C4-2B (cell line): ENCODE results near the gene TCF12.

Source experiments
- ZFX ChIP-seq: fragments of 450-650 bp; IDR thresholded peaks from 2 replicates; pipeline ENCODE4 v1.6.1; 2017
- TF ChIP-seq, protein P1 (sequence below): fragments of 450-650 bp; conservative IDR thresholded peaks from 2 replicates; pipeline ENCODE4 v1.5.1; 2017; ENCODE audit warnings: mild to moderate bottlenecking

DNA sequence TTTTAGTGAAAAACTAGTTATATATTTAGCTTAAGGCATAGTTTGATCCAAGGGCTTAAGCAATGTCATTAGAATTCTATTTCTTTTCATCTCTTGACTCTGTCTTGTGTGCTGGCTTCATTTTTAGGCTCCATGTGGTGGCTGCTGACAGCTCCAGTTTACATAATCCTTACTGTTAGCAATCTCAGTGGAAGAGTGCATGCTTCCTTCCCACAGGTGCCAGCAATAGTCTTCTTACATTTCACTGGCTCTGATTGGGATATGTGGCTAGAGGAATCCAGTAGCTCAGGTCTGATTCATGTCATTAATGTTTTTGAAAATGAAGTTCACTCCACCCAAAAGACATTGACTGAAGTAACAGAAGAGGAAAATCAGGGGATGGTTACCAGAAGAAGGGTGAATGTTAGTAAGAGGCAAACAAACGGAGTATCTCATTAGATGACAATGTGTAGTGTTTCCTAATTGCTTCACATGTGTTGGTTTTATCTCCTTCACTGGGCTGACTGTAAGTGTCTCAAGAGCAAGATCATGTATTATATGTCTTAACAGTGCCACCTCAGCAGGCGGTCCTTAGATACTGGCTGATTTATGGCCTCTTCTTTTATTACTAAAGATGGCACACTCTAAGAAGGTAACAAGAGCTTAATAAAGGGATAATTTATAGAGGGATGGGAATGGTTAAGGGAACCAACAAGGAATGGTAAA lies 25.6 kb upstream of the TCF12 start:
- TF ChIP-seq, protein P1, sequence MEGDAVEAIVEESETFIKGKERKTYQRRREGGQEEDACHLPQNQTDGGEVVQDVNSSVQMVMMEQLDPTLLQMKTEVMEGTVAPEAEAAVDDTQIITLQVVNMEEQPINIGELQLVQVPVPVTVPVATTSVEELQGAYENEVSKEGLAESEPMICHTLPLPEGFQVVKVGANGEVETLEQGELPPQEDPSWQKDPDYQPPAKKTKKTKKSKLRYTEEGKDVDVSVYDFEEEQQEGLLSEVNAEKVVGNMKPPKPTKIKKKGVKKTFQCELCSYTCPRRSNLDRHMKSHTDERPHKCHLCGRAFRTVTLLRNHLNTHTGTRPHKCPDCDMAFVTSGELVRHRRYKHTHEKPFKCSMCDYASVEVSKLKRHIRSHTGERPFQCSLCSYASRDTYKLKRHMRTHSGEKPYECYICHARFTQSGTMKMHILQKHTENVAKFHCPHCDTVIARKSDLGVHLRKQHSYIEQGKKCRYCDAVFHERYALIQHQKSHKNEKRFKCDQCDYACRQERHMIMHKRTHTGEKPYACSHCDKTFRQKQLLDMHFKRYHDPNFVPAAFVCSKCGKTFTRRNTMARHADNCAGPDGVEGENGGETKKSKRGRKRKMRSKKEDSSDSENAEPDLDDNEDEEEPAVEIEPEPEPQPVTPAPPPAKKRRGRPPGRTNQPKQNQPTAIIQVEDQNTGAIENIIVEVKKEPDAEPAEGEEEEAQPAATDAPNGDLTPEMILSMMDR: no peak
- TF ChIP-seq ZFX: no peak
